Skin of body (tissue), 2 donors: ENCODE results near the gene TTC28. TPM values are rescaled to one million over a fixed set of nuclear protein-coding genes. Genes with fewer than 3 reads are reported as not detected.
A peak's percentile ranks its signal among the peaks of the same experiment; 100 is the strongest.

ENCODE experiments used
- DNase-seq: peaks from one replicate; lab custom pipeline; 2025; lab: John Stamatoyannopoulos, UW
- total RNA-seq: library from RNA; depleted of rRNA; stranded (reverse); fragments of >200 nt; gene quantifications from one replicate; pipeline ENCODE4 v1.2.3, GENCODE V29; 2014

TTC28 gene
- total RNA-seq, 1 donor from 2014 or later, result 29.0 TPM

- DNase-seq, result peak; percentile 61
These were observed 396.5 kb downstream of the TTC28 start for GRCh38 chr22:28283068-28283654.

GRCh38 chr22:28282405-28283067, 397.1 kb downstream of the TTC28 start:
- DNase-seq, result no peak

GRCh38 chr22:28279888-28280287, 399.8 kb downstream of the TTC28 start:
- no peak for DNase-seq

GRCh38 chr22:28269277-28269676, 410.4 kb downstream of the TTC28 start:
- no peak for DNase-seq

GRCh38 chr22:28268850-28269249, 410.8 kb downstream of the TTC28 start:
- no peak for DNase-seq

GRCh38 chr22:28268171-28268570, 411.5 kb downstream of the TTC28 start:
- DNase-seq, result no peak

- DNase-seq, result no peak
These were observed 419.0 kb downstream of the TTC28 start for GRCh38 chr22:28260619-28261018.

GRCh38 chr22:28259774-28260312, 419.8 kb downstream of the TTC28 start:
- DNase-seq, result no peak

- no peak for DNase-seq
These were observed 425.2 kb downstream of the TTC28 start for GRCh38 chr22:28254396-28254795.

- no peak for DNase-seq
These were observed 427.1 kb downstream of the TTC28 start for GRCh38 chr22:28252539-28252938.

- no peak for DNase-seq
These were observed 429.5 kb downstream of the TTC28 start for GRCh38 chr22:28250036-28250695.

GRCh38 chr22:28249402-28249801, 430.2 kb downstream of the TTC28 start:
- no peak for DNase-seq

- DNase-seq, result no peak
These were observed 431.8 kb downstream of the TTC28 start for GRCh38 chr22:28247667-28248363.

- DNase-seq, result peak; percentile 62
These were observed 432.5 kb downstream of the TTC28 start for GRCh38 chr22:28247136-28247535.

- peak; percentile 14 for DNase-seq
These were observed 433.2 kb downstream of the TTC28 start for GRCh38 chr22:28246397-28246796.

- no peak for DNase-seq
These were observed 433.9 kb downstream of the TTC28 start for GRCh38 chr22:28245579-28246224.

- no peak for DNase-seq
These were observed 434.9 kb downstream of the TTC28 start for GRCh38 chr22:28244757-28245156.

- no peak for DNase-seq
These were observed 436.1 kb downstream of the TTC28 start for GRCh38 chr22:28243539-28243938.

- DNase-seq, result no peak
These were observed 437.9 kb downstream of the TTC28 start for GRCh38 chr22:28241656-28242290.

- DNase-seq, result no peak
These were observed 439.7 kb downstream of the TTC28 start for GRCh38 chr22:28239941-28240340.

GRCh38 chr22:28237783-28238182, 441.9 kb downstream of the TTC28 start:
- DNase-seq, result no peak
